Dermis microvascular lymphatic vessel endothelial cell (primary cell): ENCODE measurements around the gene NEUROD4. TPM values are rescaled to one million over a fixed set of nuclear protein-coding genes. Genes with fewer than 3 reads are reported as not detected.

Experiments used
- DNase-seq, 2 donors: peaks; one replicate each; pipeline versions ENCODE4 v3.0.0 to v3.0.0-alpha.2; 2010; ENCODE audit warnings: low read depth in 2 of 2
- total RNA-seq: library from RNA; depleted of rRNA; stranded (reverse); fragments of >200 nt; gene quantifications from 2 replicates; pipeline ENCODE4 v1.2.1, GENCODE V29; 2014

The NEUROD4 gene
- total RNA-seq, 1 donor from 2014 or later = not detected

DNA sequence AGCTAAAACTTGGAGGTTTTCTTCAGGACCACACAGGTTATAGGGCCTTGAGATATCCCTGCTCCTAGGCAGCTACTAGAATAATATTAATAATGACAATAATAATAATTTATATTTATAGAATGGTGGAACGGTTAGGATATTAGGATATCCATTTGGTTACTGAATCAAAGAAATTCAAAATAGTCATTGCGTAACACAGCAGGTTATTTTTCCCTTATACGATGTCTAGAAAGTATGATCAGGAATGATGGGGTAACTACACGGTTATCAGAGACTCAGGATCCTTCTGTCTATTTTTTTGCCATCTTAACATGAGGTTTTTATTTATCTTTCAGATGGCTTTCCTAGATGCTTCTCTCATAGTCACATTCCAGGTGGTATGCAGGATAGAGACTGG, 39.0 kb downstream of the NEUROD4 start:
- DNase-seq = no peak

- no peak for DNase-seq
Measured at GRCh38 chr12:55060470-55060869, 40.7 kb downstream of the NEUROD4 start.

DNA sequence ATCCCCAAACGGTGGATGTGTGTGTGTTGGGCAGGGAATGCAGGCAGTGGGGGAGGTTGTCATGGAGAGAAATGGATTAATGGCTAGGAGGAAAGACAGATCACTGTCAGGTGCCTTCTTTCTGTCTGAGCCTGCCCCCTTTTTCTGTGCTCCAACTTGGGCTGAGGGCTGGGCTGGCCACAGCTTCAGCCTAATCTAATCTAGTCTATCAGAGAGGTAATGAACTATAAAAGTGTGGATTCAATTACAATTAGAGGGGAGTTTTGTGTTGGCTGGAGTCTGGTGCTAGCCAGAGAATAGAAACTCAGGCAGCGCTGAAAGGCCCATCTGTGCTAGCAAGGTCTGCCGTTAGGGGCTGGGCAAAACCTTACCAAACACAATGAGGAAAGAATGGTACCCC, 41.2 kb downstream of the NEUROD4 start:
- no peak for DNase-seq

- no peak for DNase-seq
Measured at GRCh38 chr12:55063291-55063690, 43.5 kb downstream of the NEUROD4 start.

GRCh38 chr12:55065535-55065934, 45.8 kb downstream of the NEUROD4 start:
- DNase-seq = no peak

DNA sequence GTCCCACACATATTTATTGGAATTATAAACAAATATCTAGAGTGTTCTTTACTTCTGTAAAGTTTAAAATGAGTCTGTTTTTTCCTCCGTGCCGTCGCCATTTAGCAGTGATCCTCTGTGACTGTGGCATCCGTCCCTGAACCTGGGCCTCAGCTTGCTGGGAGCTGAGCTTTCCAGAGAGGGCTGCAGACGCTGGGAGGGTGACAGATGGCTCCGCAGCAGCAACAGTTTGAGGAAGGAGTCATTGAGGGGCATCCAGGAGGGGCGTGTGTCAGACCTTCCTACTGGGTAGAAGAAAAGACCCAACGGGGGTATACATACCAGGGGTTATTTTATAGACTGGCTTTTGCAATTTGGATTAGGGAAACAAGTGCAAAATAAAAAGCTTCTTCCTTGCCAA, 47.9 kb downstream of the NEUROD4 start:
- no peak for DNase-seq

DNA sequence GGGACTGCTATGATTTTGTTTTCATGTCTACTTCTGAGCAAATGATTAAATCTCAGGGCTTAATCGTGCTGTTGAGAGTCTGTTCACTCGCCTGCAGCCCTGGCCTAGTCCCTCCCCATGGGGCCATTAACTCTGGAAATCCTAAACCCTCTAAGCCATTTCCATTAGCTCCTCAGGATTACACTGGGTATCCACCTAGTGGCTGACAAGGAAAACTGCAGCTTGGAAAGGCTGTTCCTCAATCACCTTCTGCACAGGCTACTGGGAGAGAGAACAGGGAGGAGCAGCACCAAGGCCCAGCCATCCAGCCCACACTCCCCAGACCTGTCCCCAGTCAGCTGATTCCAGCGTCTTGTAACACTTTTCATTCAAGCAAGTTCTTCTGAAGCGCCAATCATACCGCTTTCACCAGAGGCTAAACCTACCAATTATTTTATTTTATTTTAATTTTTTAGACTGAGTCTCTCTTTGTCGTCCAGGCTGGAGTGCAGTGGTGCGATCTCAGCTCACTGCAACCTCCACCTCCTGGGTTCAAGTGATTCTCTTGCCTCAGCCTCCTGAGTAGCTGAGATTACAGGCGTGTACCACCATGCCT, 48.7 kb downstream of the NEUROD4 start:
- peak; percentile 37 to 50 for DNase-seq

DNA sequence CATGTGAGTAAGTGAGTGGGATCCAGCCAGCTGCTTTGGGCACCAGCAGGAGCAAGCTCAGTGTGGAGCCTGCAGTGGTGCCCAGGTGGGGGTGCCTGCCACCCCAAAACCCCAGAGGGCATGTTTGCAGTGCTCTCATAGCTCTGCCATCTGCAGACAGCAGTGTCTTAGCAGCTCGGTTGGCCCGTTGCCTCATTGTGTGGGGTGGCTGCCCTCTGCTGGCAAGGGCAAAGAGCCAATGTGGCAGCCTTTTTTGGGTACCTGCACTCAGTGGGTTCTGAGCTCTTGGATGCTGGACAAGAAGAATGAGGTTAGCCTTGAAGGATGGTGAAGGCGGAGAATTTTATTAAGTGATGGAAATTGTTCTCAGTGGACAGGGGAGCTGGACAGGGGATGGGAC, 52.3 kb downstream of the NEUROD4 start:
- DNase-seq = peak in 1 of 2 donors; percentile 19

DNA sequence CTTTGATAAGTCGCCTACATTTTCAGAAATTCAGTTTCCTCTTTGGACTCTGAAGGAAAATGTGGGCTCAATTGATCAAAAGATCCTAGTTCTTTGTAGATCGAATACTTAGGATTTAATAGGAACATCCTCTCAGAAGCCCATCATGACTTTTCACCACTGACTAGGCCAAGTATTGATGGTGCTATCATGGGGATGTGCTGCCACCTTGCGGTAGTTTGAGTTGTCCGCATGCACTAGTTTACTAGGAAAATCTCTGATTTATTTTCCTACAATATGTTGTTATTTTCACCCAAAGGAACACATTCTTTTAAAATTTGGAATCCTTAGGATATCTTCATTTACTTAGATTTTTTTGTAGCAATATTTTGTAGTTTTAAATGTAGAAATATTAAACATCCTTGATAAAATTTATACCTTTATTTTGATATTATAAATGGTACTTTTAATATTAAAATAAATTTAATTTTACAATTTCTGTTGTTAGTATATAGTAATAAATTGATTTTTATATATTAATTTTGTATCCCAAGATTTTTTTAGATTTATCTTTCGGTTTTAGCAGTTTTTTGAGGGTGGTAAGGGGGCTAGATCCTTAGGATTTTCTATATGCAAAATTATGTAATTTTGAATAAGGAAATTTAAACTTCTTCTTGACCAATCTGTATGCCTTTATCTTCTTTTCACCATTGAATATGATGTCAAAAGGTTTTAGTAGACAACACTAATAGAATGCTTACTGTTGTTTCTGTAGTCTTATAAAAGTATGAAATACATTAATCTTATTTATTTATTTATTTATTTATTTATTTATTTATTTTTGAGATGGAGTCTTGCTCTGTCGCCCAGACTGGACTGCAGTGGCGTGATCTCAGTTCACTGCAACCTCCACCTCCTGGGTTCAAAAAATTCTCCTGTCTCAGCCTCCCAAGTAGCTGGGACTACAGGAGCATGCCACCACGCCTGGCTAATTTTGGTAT, 53.6 kb downstream of the NEUROD4 start:
- DNase-seq = peak; percentile 66 to 80

DNA sequence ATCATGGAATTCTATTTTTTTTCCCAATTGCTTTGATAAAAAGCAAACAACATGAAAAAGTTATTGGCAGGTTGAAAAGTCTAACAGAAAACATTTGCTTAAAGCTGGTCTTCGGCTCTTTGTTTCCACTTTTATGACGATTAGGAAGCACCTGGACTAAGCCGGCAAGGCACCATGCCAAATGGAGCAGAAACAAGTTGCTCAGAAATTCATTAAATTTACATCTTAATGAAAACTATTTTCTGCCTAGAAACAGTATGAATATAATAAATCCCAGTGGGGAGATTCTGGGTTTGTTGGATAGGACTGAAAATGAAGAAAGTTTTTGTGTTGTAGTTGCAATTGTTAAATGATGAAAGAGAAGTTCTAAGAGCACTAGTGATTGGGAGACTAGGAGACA, 55.0 kb downstream of the NEUROD4 start:
- peak; percentile 27 to 75 for DNase-seq

Other genes starting within 250 kb of the NEUROD4 start
- gene MUCL1, start 165.5 kb upstream of the NEUROD4 start, total RNA-seq = not detected in 2 replicates
- gene TESPA1, start 35.2 kb upstream of the NEUROD4 start, total RNA-seq = not detected in 2 replicates
- not detected in 2 replicates for gene OR9K2, start 106.4 kb downstream of the NEUROD4 start, total RNA-seq
- not detected in 2 replicates for gene OR10A7, start 201.1 kb downstream of the NEUROD4 start, total RNA-seq
- gene OR6C74, start 224.6 kb downstream of the NEUROD4 start, total RNA-seq = not detected in 2 replicates